ENCODE measurements around the gene CX3CL1. TPM values are rescaled to one million over a fixed set of nuclear protein-coding genes. Genes with fewer than 3 reads are reported as not detected.

The CX3CL1 gene
- total RNA-seq, 1 donor from 2014 or later: 0.31 TPM

DNA sequence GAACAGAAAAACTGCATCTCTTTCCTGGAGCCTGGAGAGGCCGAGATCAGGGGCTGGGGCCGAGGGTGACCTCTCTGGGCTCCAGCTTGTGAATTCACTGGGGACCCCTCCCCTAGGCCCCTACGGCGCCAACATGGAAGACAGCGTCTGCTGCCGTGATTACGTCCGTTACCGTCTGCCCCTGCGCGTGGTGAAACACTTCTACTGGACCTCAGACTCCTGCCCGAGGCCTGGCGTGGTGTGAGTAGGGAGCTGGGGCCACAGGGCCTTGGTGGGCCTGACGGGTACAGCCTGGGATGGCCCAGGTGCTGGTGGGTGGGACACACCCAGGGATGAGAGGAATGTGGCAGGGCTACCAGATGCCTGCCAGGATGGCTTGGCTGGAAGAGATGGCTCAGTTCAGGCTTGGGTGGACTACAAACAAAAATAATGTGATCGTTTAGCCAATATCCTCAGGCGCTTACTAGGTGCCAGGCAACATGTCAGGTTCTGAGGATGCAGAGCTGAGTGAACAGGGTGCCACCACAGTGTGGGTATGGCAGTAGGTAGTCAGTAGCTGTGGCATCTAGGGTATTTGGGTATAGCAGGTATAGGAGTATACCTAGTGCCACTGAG is 11.9 kb upstream of the CX3CL1 start:
- CTCF ChIA-PET: interaction anchor here (0.9 kb wide), 1 partner anchor 56 kb away, joined by 3 read pairs; no protein-coding TSS in a partner anchor
- peaks cover 25% of the 10 kb centered on the region for H3K36me3 Mint-ChIP-seq (ENCODE audit: low read depth)
- no peaks in the 10 kb centered on the region for H3K9me3 Mint-ChIP-seq
- POLR2A ChIA-PET: interaction anchor here (0.7 to 0.8 kb wide), 2 partner anchors 21 to 60 kb away, joined by 7 to 8 read pairs; no protein-coding TSS in a partner anchor
- intact Hi-C loops (cut with micrococcal nuclease): no loop called here
- DNase-seq: no peak
- no peaks in the 10 kb centered on the region for H3K27me3 Mint-ChIP-seq
- ATAC-seq (ENCODE audit: low read depth): no peak
- H3K27ac Mint-ChIP-seq: no peak overlapping the region
- peaks cover 32% of the 10 kb centered on the region for H3K4me1 Mint-ChIP-seq
- H3K4me3 Mint-ChIP-seq: peak overlapping the region; percentile 71
- TF ChIP-seq CTCF (IDR thresholded peaks at IDR 0.05): no peak

DNA sequence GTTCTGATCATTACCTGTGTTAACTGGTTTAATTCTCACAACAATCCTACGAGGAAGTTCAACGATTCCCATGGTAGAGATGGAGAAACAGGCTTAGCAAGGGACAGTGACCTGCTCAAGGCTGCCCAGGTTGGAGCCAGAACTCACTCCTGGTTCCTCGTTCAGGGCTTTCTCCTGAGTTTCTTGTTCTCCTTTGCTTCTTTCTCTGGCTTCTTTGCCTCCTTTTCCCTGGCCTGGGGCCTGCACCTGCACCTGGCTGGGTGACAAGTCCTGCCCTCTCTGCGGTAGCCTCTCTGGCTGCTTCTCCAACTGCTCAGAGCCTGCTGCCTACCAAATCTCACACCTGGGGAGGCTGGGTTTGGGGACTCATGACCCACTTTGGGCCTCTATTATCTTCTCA is 10.9 kb upstream of the CX3CL1 start:
- intact Hi-C loops (cut with micrococcal nuclease): no loop called here

DNA sequence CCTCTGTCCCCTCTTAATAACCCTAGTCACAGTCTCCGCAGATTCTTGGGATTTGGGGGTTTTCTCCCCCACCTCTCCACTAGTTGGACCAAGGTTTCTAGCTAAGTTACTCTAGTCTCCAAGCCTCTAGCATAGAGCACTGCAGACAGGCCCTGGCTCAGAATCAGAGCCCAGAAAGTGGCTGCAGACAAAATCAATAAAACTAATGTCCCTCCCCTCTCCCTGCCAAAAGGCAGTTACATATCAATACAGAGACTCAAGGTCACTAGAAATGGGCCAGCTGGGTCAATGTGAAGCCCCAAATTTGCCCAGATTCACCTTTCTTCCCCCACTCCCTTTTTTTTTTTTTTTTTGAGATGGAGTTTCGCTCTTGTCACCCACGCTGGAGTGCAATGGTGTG is 8.1 kb upstream of the CX3CL1 start:
- H3K27me3 Mint-ChIP-seq: peaks cover 2% of the 10 kb centered on the region
- ATAC-seq (ENCODE audit: low read depth): no peak
- TF ChIP-seq CTCF (IDR thresholded peaks at IDR 0.05): no peak
- no peak for DNase-seq
- POLR2A ChIA-PET: no interaction called here
- peaks cover 12% of the 10 kb centered on the region for H3K4me1 Mint-ChIP-seq
- H3K9me3 Mint-ChIP-seq: no peaks in the 10 kb centered on the region
- peaks cover 25% of the 10 kb centered on the region for H3K36me3 Mint-ChIP-seq (ENCODE audit: low read depth)
- H3K4me3 Mint-ChIP-seq: no peak overlapping the region
- CTCF ChIA-PET: no interaction called here
- no peak overlapping the region for H3K27ac Mint-ChIP-seq
- intact Hi-C loops (cut with micrococcal nuclease): no loop called here

More for the DNA sequence above, 10.9 kb upstream of the CX3CL1 start:
- no peaks in the 10 kb centered on the region for H3K27me3 Mint-ChIP-seq
- ChIA-PET CTCF (no interaction called here), POLR2A (interaction anchor here (0.6 to 1.2 kb wide), 4 partner anchors 13 to 633 kb away, joined by 3 to 8 read pairs (median 5); no protein-coding TSS in a partner anchor)
- H3K4me3 Mint-ChIP-seq: peak overlapping the region; percentile 71
- no peak overlapping the region for H3K27ac Mint-ChIP-seq
- DNase-seq (no peak), ATAC-seq (ENCODE audit: low read depth) (no peak)
- TF ChIP-seq CTCF (IDR thresholded peaks at IDR 0.05): no peak
- peaks cover 32% of the 10 kb centered on the region for H3K4me1 Mint-ChIP-seq
- no peaks in the 10 kb centered on the region for H3K9me3 Mint-ChIP-seq
- H3K36me3 Mint-ChIP-seq (ENCODE audit: low read depth): peaks cover 25% of the 10 kb centered on the region

DNA sequence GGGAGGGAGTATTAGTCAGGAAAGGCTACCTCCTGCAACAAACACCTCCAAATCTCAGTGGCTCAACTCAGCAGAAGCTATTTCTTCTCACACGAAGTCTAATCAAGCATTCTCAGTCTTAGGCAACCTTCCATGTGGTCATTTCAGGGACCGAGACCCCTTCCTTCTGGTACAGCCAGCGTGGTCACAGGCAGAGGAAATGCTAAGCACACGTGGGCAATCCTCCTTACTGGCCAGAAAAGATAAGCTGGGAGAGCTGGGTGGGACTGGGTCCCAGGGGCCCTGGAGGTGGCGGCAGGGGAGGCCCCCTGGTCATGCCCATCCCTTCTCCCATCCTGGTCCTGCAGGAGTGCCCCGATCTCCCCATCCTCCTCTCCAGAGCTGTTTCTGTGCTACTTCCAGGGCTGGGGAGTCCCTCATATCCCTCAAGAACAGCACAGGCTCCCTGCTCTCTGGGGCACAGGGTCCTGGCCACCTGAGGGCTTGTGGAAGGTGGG is 5.7 kb upstream of the CX3CL1 start:
- Mint-ChIP-seq H3K4me3 (no peak overlapping the region), H3K36me3 (ENCODE audit: low read depth) (peaks cover 16% of the 10 kb centered on the region), H3K9me3 (no peaks in the 10 kb centered on the region), H3K4me1 (no peaks in the 10 kb centered on the region), H3K27ac (peak overlapping the region; percentile 4), H3K27me3 (peaks cover 2% of the 10 kb centered on the region)
- intact Hi-C loops (cut with micrococcal nuclease): no loop called here
- ChIA-PET CTCF (interaction anchor here (0.7 kb wide), 1 partner anchor 129 kb away, joined by 3 read pairs; no protein-coding TSS in a partner anchor), POLR2A (no interaction called here)
- no peak for TF ChIP-seq CTCF (IDR thresholded peaks at IDR 0.05)
- DNase-seq: no peak
- ATAC-seq (ENCODE audit: low read depth): no peak

- Mint-ChIP-seq H3K27ac (no peak overlapping the region), H3K27me3 (peaks cover 2% of the 10 kb centered on the region), H3K4me3 (no peak overlapping the region), H3K9me3 (no peaks in the 10 kb centered on the region), H3K36me3 (ENCODE audit: low read depth) (peaks cover 16% of the 10 kb centered on the region), H3K4me1 (no peaks in the 10 kb centered on the region)
- ATAC-seq (ENCODE audit: low read depth) (no peak), DNase-seq (no peak)
- ChIA-PET POLR2A (no interaction called here), CTCF (interaction anchor here (0.7 kb wide), 1 partner anchor 128 kb away, joined by 3 read pairs; no protein-coding TSS in a partner anchor)
- intact Hi-C loops (cut with micrococcal nuclease): no loop called here
- no peak for TF ChIP-seq CTCF (IDR thresholded peaks at IDR 0.05)
Observed at GRCh38 chr16:57367116-57367752, 5.1 kb upstream of the CX3CL1 start.

Data from activated B cell treated with CpG ODN at 0.5 μM for 24 hours (primary cell).